Fibroblast of mammary gland (primary cell): ENCODE data around the gene MGAT4B.

Experiments used
- DNase-seq: peaks from one replicate; pipeline ENCODE4 v3.0.0-alpha.2; 2010; ENCODE audit warnings: low read depth
- H3K4me3 ChIP-seq: 2 replicates; pipeline ENCODE4 v1.5.1; 2011; ENCODE audit warnings: low read depth, mild to moderate bottlenecking, low read length, moderate library complexity; ENCODE audit not compliant: control insufficient read depth
- TF ChIP-seq, protein P1 (sequence below): conservative IDR thresholded peaks from 2 replicates; pipeline ENCODE4 v1.5.1; 2011; ENCODE audit warnings: low read depth, low read length, inconsistent platforms; ENCODE audit not compliant: control insufficient read depth, insufficient read depth

Gene MGAT4B

GRCh38 chr5:179806250-179807048 is at the start of gene MGAT4B:
MGAT4B (minus strand) TSS chr5:179806866; CDS start chr5:179806583, 283 bp downstream.
- H3K4me3 ChIP-seq, result peak within 1 kb of the TSS; percentile 62
- TF ChIP-seq, protein P1, sequence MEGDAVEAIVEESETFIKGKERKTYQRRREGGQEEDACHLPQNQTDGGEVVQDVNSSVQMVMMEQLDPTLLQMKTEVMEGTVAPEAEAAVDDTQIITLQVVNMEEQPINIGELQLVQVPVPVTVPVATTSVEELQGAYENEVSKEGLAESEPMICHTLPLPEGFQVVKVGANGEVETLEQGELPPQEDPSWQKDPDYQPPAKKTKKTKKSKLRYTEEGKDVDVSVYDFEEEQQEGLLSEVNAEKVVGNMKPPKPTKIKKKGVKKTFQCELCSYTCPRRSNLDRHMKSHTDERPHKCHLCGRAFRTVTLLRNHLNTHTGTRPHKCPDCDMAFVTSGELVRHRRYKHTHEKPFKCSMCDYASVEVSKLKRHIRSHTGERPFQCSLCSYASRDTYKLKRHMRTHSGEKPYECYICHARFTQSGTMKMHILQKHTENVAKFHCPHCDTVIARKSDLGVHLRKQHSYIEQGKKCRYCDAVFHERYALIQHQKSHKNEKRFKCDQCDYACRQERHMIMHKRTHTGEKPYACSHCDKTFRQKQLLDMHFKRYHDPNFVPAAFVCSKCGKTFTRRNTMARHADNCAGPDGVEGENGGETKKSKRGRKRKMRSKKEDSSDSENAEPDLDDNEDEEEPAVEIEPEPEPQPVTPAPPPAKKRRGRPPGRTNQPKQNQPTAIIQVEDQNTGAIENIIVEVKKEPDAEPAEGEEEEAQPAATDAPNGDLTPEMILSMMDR, result no peak
- DNase-seq, result peak; percentile 58

GRCh38 chr5:179854356-179854755 is 47.7 kb upstream of the MGAT4B start:
- TF ChIP-seq, protein P1, result no peak
- DNase-seq, result no peak
- H3K4me3 ChIP-seq, result no peak overlapping the region

DNA sequence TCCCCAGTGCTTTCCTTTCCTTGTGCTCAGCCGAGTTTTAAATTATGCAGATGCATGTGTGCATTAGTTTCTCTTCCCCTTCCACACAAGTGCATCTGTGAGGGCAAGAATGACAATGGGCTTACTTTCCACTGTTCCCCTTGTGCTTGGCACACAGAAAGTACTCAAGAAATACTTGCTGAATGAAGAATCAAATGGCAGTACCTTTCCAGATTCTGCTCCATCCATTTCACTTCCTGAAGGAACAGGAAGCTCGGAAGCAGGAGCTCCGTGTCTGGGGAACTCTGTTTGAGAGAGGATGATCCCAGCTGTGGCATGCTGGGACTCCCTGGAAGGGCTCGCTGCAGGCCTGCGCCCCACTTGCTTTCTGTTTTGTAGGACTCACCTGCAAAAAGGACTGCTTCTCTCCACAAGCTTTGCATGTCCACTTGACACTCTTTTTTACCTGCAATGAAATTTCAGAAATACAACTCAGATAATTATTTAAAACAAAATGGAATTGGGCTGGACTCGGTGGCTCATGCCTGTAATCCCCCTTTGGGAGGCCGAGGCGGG is 46.4 kb upstream of the MGAT4B start:
- TF ChIP-seq, protein P1, result no peak

DNA sequence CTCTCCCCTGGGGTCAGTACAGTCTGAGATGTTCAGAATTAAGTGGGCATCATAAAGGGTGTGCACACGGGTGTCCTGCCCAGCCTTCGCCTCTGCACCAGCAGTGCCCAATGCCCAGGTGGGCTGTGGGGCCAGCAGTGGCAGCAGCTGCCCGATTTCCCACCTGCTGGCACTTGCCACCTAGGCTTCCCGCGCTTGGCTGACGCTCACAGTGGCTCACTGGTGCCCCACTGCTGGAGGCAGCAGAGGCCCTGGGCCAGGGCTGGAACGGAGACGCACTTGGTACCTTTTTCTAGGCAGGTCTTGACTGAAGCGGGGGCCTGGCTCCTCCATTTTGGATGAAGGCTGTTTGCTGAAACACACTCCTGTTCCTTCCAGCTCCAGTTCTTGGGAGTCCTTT is 35.0 kb upstream of the MGAT4B start:
- no peak overlapping the region for H3K4me3 ChIP-seq
- no peak for DNase-seq
- TF ChIP-seq, protein P1, result no peak

More for the DNA sequence above, 46.4 kb upstream of the MGAT4B start:
- no peak overlapping the region for H3K4me3 ChIP-seq
- DNase-seq, result no peak

DNA sequence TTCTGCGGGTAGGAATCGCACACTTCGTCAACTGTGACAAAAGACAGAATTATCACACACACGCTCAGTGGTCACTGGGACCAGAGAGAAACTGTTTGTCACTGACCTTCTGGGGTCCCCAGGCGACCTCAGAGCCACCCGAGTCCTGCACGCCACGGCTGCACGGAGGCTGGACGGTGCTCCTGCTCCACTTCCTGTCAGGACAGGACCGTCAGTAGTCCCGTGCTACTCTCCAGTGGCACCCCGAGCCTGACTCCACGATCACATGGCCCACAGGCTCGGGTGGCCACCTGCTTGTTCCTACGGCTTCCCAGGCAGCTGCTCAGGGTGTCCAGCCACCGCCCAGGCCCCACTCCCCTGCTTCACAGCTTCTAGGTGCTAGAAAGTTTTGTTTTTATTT is 34.1 kb upstream of the MGAT4B start:
- H3K4me3 ChIP-seq, result no peak overlapping the region
- DNase-seq, result no peak
- TF ChIP-seq, protein P1, result no peak

DNA sequence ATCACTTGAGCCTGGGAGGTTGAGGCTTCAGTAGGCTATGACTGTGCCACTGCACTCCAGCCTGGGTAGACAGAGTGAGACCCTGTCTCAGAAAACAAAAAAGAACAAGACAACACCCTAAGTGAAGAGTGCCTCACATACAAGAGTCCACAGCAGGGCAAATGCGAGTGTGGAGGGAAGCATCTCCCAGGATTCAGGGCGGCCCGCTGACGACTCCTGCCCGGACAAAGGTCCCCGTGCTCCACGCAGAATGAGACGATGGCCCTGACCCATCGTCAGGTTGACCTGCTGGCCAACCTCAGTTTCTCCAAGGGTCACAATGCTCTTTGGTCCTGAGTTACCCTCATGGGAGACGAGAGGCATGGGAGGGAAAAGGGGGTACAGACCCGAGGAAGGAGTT is 33.7 kb upstream of the MGAT4B start:
- no peak for DNase-seq
- TF ChIP-seq, protein P1, result no peak
- no peak overlapping the region for H3K4me3 ChIP-seq
